CMK (cell line): ENCODE measurements around the gene MAPKAPK5.
"Not testable (repeated sequence)": the region's sequence is repeated elsewhere in the genome, so short reads cannot be mapped to it uniquely, and the experiment has no call there.

Experiments used
- DNase-seq: peaks from one replicate; pipeline ENCODE4 v3.0.0-alpha.2; 2010; ENCODE audit warnings: low read depth

Gene MAPKAPK5, protein sequence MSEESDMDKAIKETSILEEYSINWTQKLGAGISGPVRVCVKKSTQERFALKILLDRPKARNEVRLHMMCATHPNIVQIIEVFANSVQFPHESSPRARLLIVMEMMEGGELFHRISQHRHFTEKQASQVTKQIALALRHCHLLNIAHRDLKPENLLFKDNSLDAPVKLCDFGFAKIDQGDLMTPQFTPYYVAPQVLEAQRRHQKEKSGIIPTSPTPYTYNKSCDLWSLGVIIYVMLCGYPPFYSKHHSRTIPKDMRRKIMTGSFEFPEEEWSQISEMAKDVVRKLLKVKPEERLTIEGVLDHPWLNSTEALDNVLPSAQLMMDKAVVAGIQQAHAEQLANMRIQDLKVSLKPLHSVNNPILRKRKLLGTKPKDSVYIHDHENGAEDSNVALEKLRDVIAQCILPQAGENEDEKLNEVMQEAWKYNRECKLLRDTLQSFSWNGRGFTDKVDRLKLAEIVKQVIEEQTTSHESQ

DNA sequence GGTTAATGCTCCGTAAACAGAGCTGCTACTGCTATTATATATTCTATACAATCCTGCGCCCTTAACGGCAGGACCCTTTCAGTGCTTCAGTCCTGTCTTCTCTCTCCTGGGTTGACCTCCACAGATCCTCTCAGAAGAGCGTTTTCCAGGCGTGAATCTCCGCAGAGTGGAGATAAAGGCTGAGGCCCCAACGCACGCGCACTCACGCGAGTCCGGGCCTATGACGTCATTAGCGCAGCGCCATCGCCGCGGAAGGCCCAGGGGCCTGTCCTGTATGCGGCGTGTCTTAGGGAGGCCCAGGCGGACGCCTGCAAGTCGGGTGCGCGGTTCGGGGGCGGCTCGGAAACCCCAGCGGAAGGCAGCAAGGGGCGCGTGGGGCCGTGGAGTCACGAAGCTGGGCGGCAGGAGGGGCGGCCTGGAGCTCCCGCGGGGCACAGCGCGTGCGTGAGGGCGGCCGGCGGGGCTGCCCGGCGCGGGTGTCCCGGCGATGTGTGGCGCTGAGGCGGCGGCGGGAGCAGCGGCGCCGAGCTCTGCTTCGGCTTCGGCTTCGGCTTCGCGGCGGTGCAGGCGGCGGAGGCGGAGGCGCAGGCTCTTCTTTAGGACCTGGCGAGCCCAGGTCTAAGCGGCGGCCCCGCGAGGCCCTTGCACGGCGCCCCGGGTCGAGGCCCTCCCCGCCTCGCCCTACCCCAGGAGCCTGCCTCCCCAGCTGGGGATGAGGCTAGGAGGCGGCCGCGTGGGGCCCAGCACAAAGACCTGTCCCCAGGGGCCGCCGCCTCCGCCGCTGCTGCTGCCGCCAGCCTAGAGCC is at the start of gene MAPKAPK5:
MAPKAPK5 (plus strand) TSS at position 479 of the 806 bp plus-strand sequence. CDS start 506 bp downstream, outside the sequence.
- peak; percentile 92 for DNase-seq

DNA sequence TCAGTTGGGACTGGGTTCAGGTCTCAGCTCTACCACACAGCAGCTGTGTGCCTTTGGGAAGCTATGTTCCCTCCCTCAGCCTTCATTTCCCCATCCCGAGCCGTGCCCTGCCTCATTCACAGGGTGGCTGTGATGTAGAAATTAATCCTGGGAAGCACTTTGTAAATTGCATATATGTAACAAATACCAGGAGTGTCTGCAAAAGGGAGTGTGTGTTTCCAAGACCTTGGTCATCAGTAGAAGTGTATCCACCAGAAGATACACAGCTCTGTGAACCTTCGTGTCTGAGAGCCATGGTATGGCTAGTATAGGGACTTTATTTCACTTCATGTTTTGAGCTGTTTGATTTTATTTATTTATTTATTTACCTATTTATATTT is 49.2 kb upstream of the MAPKAPK5 start:
- no peak for DNase-seq

DNA sequence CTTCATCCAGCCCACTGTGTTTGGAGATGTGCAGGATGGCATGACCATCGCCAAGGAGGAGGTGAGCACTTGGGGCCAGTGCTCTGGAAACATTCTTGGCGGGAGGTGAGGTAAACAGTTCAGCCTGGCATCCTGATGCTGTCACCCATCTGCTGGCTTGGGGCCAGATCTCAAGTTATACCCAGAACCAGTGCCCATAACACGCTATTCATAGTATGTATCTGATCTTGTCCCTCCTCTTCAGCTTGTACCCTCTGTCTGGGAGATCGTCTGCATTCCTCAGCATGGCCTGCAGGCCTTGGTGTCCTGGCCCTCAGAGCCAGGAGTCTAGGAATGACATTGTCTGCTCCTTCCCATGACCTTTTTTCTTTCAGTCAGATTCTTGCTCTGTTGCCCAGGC is 43.8 kb upstream of the MAPKAPK5 start:
- DNase-seq: no peak

DNA sequence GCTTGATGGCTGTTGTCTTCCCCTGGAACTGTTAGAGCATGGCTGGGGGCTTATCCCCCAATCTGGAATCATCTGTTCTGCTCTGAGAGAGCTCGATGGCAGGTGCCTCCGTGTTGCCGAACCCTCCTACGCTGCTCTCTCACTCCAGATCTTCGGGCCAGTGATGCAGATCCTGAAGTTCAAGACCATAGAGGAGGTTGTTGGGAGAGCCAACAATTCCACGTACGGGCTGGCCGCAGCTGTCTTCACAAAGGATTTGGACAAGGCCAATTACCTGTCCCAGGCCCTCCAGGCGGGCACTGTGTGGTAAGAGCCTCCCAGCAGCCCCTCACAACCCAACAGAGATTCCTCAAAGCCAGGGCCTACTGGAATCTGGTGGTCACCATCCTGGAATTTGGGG is 42.3 kb upstream of the MAPKAPK5 start:
- no peak for DNase-seq

DNA sequence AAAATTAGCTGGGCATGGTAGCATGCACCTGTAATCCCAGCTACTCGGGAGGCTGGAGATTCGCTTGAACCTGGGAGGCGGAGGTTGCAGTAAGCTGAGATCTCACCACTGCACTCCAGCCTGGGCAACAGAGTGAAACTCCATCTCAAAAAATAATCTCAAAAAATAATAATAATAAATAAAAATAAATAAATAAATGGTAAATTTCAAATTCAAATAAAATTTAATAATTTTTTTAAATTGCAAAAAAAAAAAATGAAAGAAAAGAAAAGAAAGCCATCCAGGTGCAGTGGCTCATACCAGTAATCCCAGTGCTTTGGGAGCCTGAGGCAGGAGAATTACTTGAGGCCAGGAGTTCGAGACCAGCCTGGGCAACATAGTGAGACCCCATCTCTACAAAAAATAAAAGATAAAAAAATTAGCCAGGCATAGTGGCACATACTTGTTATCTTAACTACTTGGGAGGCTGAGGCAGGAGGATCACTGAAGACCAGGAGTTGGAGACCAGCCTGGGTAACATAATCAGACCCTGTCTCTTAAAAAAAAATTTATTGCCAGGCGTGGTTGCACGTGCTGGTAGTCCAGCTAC is 38.9 kb upstream of the MAPKAPK5 start:
- no peak for DNase-seq

DNA sequence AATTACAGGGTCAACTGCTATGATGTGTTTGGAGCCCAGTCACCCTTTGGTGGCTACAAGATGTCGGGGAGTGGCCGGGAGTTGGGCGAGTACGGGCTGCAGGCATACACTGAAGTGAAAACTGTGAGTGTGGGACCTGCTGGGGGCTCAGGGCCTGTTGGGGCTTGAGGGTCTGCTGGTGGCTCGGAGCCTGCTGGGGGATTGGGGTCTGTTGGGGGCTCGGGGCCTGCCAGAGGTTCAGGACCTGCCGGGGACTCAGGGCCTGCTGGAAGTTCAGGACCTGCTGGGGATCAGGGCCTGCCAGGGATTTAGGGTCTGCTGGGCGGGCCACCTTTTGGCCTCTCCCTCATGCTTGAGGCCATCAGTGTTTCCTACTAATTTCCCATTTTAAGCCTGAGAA is 38.2 kb upstream of the MAPKAPK5 start:
- no peak for DNase-seq

DNA sequence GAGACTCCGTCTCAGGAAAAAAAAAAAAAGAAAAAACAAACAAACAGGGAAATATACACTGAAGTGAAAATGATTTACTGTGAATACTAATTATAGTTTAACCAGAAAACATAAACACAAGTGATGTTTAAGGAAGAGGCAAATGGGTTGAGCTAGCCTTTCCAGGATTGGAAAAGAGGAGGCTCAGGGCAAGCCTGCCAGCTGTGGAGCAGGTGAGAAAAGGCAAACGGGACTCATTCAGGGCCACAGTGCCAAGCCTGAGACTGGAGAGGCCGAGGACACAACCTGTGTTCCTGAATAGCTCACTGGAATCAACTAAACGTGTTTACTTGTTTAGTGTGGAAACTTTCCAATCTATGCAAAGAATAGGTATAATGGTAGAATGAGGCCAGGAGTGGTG is 35.7 kb upstream of the MAPKAPK5 start:
- DNase-seq: no peak

DNA sequence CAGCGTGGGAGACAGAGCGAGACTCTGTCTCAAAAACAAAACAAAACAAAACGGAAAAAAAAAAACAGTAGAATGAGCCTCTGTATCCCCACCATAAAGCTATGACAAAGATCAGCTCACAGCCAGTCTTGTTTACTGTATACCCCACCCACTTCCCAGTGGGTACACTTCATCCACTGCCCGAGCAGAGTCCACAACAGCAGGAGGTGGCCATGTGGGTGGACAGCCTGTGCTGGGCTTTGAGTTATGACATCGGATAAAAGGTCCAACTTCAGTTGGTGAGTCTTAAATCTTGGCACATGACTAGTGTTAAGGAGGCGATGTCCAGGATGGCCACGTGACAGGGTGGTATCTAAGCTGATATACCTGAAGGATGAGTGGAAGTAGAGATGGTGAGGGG is 34.8 kb upstream of the MAPKAPK5 start:
- DNase-seq: no peak

DNA sequence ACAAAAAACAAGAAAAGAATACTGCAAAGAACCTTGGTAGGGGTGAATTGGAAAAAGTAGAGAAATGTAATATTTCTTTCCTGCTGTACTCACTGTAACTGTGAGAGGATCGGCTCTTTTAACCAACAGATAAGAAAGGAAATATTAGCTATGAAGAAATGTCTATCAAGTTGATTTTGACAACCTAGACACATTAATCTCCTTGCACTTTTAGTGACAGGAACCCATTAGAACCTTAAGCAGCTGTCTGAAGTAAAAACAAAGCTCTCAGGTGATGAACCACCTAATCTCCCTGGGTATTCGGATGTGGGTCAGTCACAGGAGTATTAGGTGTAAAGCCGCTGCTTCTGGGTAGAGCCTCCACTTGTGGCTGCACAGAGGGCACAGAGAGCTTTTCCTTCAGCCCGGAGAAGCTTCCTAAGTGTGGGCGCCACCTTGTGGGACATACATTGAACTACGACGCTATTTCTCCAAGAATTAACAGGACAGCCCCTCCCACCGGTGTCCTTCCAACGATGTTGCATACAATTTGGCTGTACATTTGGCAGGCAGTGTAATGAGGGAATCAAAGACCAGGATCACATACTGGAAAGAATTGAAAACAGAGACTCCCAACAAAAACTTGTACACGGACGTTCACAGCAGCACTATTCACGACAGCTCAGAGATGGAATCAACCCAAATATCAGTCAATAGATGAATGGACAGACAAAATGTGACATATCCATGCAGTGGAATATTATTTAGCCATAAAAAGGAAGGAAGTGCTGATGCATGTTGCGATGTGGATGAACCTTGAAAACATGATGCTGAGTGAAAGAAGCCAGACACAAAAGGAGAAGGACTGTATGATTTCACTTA is 28.9 kb upstream of the MAPKAPK5 start:
- peak; percentile 69 for DNase-seq

DNA sequence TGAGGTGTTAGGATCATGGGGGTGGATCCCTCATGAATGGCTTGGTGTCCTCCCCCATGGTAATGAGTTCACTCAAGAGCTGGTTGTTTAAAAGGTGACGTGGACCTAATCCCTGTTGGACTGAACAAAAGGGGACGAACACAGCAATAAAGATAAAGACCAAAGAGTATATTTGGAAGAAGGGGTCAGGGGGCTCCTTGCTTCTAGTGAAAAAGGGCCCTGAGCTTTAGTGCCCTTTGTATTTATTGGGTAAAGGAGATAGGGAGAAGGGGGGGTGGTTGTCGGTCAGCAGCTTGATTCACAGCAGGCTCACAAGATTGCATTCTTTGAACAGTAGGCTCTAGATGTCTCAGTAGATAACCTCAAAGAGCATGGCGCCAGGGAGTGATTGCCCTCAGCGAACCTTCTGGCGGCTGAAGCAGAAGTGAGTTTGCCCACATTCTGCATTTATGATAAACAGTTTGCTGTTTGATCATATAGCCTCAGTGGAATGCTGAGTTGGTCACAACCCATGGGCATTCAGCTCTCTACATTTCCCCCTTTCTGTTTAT is 25.9 kb upstream of the MAPKAPK5 start:
- no peak for DNase-seq

DNA sequence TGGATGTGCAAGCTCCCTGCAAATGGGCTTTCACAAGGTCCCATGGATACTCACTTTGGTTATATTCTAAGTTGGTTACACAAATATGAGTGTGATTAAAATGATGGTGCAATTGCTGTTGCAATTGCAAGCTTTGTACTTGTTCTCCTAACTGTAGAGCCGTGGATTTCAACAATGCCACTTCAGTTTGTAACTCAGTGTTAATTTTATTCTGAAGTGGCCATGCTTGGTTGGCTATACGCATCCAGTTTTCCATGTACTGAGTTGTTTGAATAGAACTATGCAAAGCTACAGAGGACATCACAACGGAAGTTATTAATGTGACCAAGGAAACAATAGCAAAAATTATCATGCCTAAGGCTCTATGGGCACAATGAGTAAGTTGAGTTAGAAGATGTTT is 25.1 kb upstream of the MAPKAPK5 start:
- not testable (repeated sequence) for DNase-seq

DNA sequence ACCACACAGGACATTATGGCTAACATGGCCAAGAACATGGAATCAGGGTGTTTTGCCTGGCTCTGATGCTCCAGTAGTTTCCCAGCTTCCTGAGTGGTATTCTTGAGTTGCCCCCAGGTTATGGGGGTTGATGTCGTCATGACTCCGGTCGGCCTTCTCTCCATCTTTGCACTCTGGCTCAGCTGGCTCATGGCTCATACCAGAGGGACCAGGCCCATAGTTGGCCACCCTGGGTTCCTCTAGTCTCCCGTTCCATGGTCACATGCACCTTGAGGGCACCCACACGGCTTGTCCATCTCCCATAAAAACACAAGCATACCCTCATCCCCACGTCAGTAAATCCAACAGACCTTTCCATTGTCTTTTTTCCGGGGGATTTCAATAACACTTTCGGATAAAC is 23.7 kb upstream of the MAPKAPK5 start:
- DNase-seq: no peak

DNA sequence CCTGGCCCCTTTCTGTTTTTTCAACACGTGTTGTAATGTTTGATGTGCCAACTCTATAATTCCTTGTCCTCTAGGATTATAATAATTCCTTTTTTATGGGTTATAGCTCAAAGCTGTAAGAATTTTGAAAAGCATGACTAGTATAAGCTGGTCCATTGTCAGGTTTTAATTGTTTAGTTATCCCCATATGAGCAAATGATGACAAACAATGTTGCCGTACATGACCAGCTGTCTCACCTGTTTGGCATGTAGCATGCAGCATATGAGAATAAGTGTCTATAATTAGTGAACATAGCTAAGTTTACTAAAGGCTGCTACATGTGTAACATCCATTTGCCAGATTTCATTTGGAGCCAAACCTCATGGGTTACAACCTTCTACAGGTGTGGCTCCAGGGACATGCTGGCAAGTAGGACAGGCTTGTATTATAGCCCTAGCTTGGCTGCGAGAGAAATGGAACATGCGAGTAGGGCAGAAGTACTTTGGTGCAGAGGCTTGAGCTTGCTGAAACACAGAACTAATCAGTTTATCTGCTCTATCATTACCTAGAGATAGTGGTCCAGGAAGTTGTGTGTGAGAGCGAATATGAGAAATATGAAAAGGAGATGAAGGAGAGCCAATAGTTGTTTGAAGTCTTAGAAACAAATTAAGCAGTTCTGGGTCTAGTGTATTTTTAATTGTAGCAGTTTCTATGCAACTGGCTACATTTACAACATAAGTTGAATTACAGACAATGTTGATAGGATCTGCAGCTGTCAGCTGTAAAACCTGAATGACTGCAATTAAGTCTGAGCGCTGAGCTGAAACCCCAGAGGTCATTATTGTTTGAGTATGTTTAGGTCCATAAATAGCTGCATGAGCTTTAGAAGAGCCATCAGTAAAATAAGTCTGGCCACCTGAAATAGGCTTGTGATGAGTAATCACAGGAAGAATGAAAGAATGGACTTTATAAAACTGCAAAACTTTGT is 22.6 kb upstream of the MAPKAPK5 start:
- DNase-seq: no peak

DNA sequence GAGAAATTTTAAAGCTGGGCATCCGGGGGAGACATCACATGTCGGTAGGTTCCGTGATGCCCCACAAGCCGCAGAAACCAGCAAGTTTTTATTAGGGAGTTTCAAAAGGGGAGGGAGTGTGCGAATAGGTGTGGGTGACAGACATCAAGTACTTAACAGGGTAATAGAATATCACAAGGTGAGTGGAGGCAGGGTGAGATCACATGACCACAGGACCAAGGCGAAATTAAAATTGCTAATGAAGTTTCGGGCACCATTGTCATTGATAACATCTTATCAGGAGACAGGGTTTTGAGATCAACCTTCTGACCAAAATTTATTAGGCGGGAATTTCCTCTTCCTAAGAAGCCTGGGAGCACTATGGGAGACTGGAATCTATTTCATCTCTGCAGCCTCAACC is 21.2 kb upstream of the MAPKAPK5 start:
- DNase-seq: not testable (repeated sequence)

DNA sequence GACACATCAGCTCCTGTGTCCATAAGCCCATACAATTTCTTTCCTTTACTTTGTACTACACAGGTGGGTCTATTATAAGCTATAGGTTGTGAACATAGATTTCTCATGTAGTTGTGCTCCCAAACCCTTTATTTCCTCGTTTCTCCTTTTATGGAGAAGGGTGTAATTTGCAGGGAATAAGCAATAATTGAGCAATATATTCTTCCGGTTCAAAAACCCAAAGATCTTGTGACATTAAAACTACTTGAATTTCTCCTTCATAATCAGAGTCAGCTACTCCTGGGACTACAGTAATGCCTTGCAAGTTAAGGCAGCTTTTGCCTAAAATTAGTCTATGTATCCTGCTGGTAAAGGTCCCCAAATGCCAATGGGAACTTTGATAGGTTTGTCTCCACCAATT is 19.1 kb upstream of the MAPKAPK5 start:
- no peak for DNase-seq

DNA sequence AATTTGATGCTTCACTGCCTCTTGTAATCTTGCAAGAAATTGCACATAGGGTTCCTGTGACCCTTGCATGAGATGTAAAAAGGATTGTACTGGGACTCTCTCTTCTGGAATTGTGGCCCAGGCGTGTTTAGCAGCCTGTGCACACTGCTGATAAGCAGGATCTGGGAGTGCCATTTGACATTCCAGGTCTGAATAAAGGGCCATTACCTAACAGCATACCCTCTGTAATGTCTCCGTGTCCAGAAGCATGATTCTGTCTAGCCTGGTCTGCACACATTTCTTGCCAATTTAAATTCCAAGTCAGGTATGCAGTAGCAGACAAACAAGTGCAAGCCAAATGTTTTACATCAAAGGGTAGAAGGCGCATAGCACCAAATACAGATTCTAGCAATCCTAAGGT is 18.1 kb upstream of the MAPKAPK5 start:
- DNase-seq: no peak

DNA sequence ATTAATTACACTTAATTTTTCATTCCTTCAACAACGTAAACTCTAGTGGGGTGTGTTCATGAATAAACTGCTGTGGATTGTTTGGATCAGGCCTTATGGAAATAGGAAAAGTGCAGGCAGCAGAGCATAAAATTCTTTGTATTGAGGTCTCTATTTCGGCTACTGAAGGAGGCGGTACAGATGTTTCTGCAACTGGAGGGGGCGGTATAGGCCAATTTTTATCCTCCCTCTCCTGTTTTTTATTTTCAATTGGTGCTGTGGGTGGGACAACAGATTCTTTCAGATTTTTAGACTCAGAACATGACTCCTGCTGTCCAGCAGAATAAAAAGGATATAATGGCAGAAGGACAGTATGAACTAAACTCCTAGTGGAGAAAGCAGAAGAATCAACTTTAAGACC is 17.7 kb upstream of the MAPKAPK5 start:
- DNase-seq: not testable (repeated sequence)

DNA sequence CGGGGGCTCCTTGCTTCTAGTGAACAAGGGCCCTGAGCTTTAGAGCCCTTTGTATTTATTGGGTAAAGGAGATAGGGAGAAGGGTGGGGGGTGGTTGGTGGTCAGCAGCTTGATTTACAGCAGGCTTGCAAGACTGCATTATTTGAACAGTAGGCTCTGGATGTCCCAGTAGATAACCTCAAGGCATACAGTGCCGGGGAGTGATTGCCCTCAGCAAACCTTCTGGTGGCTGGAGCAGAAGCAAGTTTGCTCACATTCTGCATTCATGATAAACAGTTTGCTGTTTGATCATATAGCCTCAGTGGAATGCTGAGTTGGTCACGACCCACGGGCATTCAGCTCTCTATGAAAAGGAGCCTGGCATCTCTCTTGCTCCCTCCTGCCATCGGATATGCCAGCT is 16.5 kb upstream of the MAPKAPK5 start:
- no peak for DNase-seq

DNA sequence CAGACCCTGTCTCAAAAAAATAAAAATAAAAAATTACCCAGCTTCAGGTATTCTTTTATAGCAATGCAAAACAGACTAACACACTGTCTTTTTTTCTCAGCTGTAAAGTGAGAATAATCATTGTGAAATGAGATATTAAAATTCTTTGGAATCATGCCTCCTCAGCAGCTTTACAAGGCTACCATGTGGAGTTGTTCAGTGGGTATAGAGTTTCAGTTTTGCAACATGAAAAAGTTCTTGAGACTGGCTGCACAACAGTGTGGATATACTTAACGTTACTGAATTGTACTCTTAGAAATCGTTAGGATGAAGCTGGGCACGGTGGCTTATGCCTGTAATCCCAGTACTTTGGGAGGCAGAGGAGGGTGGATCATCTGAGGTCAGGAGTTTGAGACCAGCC is 15.7 kb upstream of the MAPKAPK5 start:
- no peak for DNase-seq

DNA sequence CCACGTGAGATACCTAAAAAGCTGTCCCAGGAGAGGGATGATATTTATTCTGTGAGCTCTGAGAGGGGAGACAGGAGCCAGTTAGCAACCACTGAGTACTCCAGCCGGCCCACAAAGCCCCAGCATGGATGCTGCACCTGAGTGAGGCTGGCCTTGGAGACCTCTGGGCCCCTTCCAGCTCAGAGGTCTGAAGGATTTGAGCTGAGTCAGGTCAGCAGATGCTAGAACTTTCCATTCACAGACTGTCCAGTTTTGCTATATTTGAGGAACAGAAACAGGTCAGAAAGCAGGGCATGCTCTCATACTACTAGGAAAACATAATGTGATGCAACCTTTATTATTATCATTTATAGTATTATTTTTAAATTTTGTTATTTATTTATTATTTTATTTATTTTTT is 15.0 kb upstream of the MAPKAPK5 start:
- DNase-seq: no peak
